Measurements from ENCODE around the gene PREX1.
"Not testable (repeated sequence)": the region's sequence is repeated elsewhere in the genome, so short reads cannot be mapped to it uniquely, and the experiment has no call there.

PREX1 gene

GRCh38 chr20:48845721-48846306 lies 18.0 kb upstream of the PREX1 start:
- DNase-seq, result no peak

- no peak for DNase-seq
Observed at GRCh38 chr20:48844996-48845395, 17.2 kb upstream of the PREX1 start.

- DNase-seq, result not testable (repeated sequence)
Observed at GRCh38 chr20:48843896-48844295, 16.1 kb upstream of the PREX1 start.

- no peak for DNase-seq
Observed at GRCh38 chr20:48843057-48843806, 15.4 kb upstream of the PREX1 start.

- no peak for DNase-seq
Observed at GRCh38 chr20:48841875-48842529, 14.2 kb upstream of the PREX1 start.

- no peak for DNase-seq
Observed at GRCh38 chr20:48841196-48841874, 13.5 kb upstream of the PREX1 start.

- no peak for DNase-seq
Observed at GRCh38 chr20:48839154-48839917, 11.5 kb upstream of the PREX1 start.

GRCh38 chr20:48837014-48837413 lies 9.2 kb upstream of the PREX1 start:
- no peak for DNase-seq

- no peak for DNase-seq
Observed at GRCh38 chr20:48835390-48835789, 7.6 kb upstream of the PREX1 start.

- no peak for DNase-seq
Observed at GRCh38 chr20:48834278-48834677, 6.5 kb upstream of the PREX1 start.

- DNase-seq, result peak; percentile 47 to 55
Observed at GRCh38 chr20:48832405-48832730, 4.6 kb upstream of the PREX1 start.

GRCh38 chr20:48831718-48832404 lies 4.1 kb upstream of the PREX1 start:
- no peak for DNase-seq

GRCh38 chr20:48830826-48831318 lies 3.1 kb upstream of the PREX1 start:
- no peak for DNase-seq

GRCh38 chr20:48829940-48830339 lies 2.1 kb upstream of the PREX1 start:
- DNase-seq, result no peak

GRCh38 chr20:48828734-48829460 lies 1.1 kb upstream of the PREX1 start:
- no peak for DNase-seq

- DNase-seq, result peak in 1 of 2 experiments; percentile 32
Observed at GRCh38 chr20:48826883-48827771, 672 bp downstream of the PREX1 start.

GRCh38 chr20:48826480-48826879 lies 1.3 kb downstream of the PREX1 start:
- not testable (repeated sequence) for DNase-seq

GRCh38 chr20:48826069-48826468 lies 1.7 kb downstream of the PREX1 start:
- DNase-seq, result no peak

- DNase-seq, result no peak
Observed at GRCh38 chr20:48825566-48825920, 2.3 kb downstream of the PREX1 start.

- DNase-seq, result no peak
Observed at GRCh38 chr20:48824830-48825565, 2.8 kb downstream of the PREX1 start.

Data from Kasumi-1 (cell line).